ENCODE results near the gene ADO. TPM values are rescaled to one million over a fixed set of nuclear protein-coding genes. Genes with fewer than 3 reads are reported as not detected.

The ADO gene
- total RNA-seq, 1 experiment from 2014 or later: 27.4 TPM

Other genes starting within 250 kb of the ADO start
- gene EGR2, start 11.6 kb downstream of the ADO start, total RNA-seq (2014; rRNA removed; shearing (Covaris generic)): 1.4 and 3.1 TPM in 2 replicates

All from Daoy (cell line).